ENCODE data around the gene IFT122. TPM values are rescaled to one million over a fixed set of nuclear protein-coding genes. Genes with fewer than 3 reads are reported as not detected.

IFT122 gene
- total RNA-seq, 1 donor from 2014 or later: 37.6 TPM

DNA sequence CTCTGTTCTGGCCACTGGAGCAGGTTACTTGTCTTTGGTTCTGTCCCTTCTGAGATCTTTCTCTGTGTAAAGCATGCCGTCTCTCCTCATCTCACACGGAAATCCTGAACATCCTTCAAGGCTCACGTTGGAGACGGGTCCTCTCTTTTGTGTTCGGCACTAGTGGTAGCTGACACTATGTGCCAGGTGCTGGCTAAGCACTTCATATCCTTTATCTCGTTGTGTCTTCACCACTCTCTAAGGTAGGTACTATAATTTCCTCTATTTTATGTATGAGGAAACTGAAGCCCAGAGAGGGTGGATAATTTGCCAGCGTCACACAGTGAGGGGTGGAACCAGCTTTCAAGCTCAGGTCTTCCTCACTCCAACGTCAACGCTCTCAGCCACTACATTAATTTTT is 1.2 kb downstream of the IFT122 start:
- no peak for DNase-seq (ENCODE audit: low spot score)

DNA sequence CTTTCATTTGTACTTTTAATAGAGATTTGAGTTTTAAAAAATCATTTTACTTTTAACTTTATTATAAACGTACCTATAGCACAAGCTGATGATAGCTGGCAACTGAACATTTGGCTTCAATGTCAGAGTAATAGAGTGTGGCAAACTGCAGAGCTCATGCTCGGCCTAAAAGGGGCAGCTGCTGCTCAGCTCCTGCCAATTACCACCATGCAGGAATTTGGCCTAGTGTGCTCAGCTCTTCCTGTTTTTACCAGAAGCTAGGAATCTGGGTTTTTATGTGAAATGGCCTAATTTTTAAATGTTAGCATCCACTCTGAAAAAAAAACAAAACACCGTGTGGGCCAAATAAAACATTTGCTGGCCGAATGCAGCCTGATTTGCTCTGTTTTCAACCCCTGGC is 1.8 kb downstream of the IFT122 start:
- no peak for DNase-seq (ENCODE audit: low spot score)

DNA sequence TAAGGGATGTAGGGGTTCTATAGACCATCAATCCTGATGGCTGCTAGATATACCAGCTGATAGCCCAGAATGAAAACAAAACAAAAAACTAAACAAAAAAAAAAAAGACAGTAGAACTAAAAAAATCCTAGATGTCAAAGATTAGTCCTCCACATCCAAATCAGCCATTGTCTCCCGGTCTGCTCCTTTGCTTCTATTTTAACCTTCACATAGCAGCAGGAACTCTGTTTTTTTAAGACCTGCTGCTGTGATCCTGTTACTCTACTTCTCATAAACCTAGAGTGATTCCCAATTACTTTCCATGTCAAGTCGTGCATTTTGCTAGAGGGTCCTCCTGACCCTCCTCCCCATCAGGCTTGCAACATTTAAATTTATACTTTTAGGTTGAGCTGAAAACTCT is 2.5 kb downstream of the IFT122 start:
- no peak for DNase-seq (ENCODE audit: low spot score)

DNA sequence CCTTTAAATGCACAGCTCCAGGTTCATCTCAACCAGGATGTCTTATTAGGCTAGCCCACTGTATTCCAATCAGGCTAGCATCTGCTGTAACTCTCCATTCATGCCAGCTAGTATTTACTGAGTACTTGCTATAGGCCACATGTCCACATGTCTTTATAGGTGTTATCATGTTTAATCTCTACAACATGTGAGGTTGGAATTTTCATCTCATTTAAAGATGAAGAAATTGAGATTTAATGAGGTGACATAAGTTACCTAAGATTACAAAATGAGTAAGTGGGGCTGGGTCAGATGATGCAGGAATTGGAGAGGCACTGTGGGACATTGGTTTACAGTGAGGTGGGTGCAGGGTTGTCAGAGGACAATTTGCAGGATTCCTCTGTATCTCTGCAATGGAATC is 2.9 kb downstream of the IFT122 start:
- no peak for DNase-seq (ENCODE audit: low spot score)

DNA sequence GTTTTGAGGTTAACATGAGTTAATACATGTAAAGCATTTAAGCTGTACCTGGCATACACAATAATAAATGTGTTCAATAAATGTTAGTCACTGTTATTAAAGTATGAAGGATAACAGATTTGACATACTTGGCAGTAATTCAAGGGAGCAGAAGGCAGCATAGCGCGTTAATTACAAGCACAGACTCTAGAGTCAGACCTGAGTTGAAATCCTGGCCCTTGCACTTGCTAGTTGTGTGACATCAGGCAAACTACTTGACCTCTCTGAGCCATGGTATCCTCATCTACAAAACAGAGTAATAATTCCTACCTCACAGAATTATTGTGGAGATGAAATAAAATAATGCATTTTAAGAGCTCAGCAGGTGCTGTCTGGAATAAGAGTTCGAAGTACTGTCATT is 5.4 kb downstream of the IFT122 start:
- DNase-seq (ENCODE audit: low spot score): no peak

DNA sequence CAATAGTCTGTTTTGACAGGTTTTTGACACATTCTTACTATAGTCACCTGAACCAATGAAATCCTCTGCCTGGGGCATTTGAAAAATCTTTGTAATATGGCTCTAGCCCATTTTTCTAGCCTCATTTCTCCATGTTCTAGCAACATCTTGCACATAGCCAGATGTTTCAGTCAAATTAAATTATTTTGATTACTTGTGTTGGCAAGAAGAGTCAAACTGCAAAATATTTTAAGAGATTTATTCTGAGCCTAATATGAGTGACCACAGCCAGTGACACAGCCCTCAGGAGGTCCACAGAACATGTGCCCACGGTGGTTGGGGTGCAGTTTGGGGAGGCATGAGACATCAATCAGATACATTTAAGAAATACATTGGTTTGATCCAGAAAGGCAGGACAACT is 6.9 kb downstream of the IFT122 start:
- DNase-seq (ENCODE audit: low spot score): no peak

DNA sequence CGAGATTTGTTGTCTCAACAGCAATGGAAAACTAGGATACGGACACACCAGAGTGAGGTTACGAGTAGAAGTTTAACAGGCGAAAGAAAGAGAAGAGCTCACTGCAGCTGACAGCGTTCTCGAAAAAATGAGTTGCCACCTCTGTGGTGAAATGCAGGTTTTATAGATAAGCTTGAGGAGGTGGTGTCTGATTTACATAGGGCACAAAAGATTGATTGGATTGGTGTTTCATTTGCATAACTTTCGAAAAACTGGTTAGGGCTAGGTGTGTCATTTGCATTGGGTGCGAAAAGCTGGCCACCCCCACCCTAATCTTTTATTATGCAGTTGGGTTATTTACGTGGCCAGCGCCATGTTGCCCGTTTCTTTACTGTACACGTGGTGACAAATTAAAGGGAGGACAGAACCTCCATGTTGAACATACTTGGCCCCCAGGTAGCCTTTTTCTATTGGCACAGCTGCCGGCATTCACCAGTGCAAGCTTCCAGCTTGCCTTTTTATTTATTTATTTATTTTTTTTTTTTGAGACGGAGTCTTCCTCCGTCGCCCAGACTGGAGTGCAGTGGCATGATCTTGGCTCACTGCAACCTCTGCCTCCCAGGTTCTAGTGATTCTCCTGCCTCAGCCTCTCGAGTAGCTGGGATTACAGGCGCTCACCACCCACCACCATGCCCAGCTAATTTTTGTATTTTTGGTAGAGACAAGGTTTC is 8.3 kb downstream of the IFT122 start:
- DNase-seq (ENCODE audit: low spot score): no peak

DNA sequence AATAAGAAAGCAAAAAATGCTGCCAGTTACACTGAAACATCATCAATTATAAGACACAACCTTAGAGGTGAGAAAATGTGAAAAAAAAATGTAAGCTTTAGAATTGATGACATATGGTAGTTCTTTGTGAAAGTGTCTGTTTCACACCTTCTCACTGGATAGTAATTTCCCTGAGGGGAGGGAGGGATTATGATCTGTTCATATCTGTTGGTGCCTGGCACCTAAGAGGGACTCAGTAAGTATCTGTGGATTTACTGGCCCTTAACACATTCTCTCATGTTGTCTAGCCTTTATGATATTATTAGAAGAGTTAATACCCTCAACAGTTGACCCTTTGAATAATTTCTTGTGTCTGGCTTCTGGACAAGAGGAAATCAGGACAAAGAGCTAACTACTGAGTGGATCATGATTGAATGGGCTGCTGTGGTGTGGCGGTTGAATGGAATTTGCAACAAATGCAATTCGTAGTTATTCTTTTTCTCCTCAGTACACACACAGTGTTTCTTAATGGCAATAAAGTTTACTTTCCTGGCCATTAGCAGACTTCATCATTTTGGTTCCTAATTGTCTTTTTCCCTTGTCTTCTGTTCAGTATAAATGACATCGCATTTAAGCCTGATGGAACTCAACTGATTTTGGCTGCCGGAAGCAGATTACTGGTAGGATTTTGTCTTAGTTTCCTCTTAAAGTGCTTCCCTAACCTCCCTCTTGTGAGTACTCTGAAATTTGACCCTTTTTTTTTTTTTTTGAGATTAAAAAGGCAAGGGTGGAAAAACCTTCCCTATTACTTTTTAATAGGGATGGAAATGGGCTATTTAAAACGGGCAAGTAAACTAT is 9.5 kb downstream of the IFT122 start:
- DNase-seq (ENCODE audit: low spot score): no peak

DNA sequence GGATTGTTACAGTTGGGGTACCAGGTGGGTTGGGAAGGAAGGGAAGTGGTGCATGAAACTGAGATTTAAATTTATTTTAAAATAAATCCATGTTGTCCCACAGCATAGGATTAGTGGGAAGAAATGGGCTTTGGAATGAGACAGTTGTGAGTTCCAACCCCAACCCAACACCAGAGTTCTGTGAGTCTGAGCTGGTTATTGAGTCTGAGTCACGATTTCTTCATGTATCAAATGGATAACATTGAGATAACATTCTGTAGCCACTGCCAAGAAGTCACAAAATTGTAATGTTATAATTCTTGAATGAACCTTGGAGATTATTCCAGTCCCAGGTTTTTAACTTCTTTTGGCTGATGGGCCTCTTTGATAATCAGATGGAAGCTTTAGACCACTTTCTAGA is 13.7 kb downstream of the IFT122 start:
- no peak for DNase-seq (ENCODE audit: low spot score)

DNA sequence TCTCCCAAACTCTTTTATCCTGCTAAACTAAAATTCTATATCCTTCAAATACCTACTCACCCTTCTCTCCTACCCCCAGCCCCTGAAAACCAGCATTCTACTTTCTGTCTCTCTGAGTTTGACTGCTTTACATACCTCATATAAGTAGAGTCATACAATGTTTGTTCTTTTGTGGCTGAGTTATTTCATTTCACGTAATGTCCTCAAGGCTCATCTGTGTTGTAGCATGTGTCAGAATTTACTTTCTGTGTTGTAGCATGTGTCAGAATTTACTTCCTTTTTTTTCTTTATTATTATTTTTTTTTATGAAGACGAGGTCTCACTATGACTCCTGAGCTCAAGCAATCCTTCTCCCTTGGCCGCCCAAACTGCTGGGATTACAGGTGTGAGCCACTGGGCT is 20.1 kb downstream of the IFT122 start:
- DNase-seq (ENCODE audit: low spot score): no peak

DNA sequence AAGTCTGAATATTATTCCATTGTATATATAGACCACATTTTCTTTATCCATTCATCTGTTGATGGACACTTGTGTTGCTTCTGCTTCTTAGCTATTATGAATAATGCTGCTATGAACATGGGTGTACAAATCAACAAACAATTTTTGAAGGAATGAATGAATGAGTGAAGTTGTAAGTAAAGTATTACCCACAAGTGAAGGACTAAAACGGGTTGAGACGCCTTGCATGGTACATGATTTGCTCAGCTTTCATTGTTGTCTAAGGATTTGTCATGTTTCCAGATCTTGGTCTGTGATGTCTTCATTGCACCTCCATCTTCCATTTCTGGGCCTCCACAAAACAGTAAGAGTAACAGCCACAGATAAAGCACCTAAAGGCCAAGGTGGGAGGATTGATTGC is 20.5 kb downstream of the IFT122 start:
- DNase-seq (ENCODE audit: low spot score): no peak

DNA sequence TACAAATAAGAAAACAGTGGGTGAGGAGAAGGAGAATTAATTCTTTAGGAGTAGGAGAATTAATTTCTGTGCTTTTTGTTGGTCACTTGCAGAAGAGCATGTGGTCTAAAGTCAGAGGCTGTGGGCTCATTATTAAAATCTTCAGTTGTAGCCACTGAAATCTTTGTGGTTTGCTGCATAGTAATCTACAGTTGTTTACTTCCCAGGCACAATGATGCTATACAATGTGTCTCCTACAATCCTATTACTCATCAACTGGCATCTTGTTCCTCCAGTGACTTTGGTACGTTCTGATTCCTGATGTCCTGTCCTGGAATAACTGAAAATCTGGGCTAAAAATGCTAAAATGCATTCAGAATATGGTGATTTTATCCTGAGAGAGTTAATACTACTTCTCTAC is 21.0 kb downstream of the IFT122 start:
- no peak for DNase-seq (ENCODE audit: low spot score)

DNA sequence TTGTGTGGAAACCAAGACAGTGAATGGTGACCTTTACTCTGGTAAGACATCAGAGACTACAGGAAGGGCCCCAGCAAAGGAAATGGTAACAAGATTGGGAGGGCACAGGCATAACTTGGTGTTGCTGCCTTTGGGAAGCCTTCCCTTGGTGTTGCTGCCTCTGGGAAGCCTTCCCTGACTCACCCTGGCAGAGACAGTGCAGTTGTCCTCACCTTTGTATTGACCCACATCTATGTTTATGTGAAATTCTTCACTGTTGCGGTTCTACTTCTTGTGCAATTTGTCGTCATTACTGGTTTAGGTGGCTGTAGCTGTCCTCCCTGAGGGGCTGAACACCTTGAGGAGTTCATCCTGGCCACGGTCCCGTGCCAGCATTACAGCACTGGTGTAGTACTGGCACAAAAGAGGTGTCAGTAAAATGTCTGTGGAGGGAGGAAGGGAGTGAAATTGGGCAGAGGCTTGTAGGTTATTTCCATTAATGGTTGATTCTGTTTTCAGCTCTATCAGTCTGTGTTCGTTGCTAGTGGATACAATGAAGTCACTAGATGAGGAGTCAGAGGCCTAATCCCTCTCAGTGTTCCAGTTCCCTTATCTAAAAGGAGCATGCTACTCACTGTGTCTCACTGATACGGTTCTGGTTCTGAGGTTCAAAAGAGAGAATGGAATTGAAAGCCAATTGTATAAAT is 21.6 kb downstream of the IFT122 start:
- DNase-seq (ENCODE audit: low spot score): no peak

DNA sequence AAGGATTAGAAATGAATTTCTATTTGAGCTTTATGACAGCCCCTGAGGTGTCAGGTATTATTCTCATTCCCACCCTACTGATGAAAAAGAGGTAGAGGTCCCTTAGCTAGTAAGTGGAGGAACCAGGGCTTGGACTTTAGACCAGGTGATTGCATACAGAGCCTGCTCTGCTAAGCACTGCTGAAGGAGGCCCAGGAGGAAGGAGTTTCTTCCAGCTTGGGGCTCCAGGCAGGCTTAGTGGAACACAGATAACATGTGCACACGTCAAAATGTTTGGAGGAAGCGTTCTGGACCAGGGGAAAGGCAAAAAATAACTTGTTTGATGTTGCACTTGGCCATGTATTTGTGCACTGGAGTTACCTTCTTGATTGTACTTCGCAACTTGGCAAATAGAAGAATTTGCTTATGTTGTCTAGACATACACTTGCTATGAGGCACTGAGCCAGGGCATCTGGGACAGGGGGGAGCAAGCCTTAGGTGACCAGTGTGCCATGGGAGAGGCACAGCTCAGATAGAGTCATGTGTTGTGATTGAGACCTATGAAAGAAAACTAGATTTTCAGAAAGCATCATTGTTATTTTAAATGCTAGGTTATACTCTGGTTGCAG is 22.4 kb downstream of the IFT122 start:
- DNase-seq (ENCODE audit: low spot score): no peak

DNA sequence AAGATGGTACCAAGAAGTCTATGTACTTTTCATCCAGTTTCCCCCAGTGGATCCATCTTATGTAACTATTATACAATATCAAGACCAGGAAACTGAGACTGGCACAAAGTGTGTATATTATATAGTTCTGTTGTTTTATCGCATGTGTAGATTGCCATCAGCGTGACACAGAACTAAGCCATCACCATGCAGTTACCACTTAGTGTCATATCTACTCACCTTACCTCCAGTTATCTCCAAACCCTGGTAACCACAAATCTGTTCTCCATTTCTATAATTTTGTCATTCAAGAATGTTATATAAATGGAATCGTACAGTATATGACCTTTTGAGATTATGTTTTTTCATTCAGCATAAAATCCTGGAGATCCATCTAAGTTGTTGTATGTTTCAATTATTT is 23.1 kb downstream of the IFT122 start:
- no peak for DNase-seq (ENCODE audit: low spot score)

DNA sequence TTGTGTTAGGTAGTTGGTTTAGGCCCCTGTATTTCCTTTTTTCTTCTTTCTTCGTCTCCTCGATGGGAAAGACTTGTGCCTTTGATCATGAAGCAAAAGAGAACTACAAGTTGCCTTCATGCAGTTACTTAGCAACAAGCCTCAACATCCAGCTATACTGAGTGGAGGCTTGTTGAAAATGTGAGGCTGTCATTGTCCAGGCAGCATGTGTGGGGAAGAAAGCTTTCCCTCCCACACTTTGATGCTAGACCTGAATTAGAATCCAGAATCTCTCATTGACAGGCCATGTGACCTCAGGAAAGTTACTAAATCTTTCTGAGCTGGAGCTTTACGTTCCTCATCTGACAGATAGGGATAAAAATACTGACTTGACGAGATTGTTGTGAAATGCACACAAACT is 23.7 kb downstream of the IFT122 start:
- DNase-seq (ENCODE audit: low spot score): no peak

DNA sequence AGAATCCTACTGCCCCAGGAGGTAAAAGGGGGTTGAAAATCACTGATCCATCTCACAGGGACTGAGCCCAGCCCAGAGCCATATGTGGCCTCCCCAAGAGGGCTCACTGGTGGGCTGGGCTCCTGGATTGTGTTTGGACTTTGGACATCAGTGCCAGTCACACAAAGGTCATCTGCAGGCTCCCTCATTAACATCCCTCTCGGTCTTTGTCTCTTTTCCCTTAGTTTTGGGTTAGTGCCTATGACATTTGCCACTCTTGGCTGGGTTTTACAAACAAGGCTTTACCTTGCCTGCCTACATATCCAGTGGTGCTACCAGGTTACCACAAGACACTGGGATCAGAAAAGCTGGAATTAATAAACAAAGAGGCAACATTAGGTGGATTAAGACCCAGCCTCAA is 27.9 kb downstream of the IFT122 start:
- no peak for DNase-seq (ENCODE audit: low spot score)

DNA sequence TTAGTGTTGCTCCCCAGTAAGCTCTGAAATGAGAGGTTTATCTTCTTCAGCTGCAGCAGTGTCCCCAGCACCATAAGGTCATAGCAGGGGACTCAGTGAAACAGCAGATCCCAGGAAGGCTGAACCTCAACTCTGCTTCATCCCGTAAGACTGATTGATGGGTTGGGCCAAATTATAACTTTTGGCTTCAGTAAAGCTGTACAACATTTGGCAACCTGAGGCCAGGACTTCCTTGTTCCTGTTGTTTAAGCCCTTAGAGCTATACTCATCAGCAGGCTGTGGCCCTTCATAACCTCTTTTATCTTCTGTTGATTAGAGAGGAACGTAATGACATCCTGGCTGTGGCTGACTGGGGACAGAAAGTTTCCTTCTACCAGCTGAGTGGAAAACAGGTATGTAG is 29.0 kb downstream of the IFT122 start:
- no peak for DNase-seq (ENCODE audit: low spot score)

DNA sequence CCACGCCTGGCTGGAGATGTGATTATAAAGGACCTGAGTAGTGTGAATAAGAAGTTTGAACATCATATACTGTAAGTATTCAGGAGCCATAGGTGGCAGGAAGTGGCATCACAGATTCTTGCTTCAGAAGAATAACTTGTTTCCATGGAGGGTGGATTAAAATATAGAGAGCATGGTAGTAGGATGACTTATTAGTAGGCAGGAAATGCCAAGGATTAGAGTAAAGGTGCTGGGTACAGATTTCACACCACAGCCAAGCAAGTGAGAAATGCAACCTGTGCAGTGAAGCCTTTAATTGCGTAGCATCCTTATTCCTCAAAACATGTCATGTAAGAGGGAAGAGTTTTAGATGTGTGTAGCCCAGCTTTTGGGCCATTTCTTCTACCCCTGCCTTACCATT is 30.8 kb downstream of the IFT122 start:
- no peak for DNase-seq (ENCODE audit: low spot score)

DNA sequence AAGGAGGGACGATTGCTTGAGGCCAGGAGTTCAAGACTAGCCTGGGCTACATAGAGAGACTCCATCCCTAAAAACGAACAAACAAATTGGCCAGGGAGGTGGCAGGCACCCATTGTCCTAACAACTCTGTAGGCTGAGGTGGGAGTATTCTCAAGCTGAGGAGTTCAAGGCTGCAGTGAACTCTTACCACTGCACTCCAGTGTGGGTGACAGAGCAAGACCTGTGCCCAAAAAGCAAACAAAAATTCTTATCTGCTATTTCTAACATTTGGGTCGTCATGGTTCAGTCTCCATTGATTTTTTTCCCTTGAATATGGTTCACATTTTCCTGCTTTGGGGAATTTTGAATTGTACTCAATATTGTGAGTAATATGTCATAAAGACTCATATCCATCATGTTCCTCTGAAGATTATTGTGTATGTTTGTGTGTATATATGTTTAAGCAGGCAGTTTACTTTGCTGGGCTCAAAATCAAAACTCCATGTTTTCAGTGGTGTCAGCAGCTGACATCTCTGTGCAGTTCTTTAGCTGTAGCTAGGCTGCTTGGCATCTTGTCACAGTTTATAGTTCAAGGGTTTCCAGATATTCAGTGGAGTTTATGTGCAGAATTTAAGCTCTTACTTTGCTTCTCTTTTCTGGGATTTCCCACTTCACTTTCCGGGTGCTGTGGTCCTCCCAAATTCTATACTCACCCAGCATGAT is 33.2 kb downstream of the IFT122 start:
- no peak for DNase-seq (ENCODE audit: low spot score)

DNA sequence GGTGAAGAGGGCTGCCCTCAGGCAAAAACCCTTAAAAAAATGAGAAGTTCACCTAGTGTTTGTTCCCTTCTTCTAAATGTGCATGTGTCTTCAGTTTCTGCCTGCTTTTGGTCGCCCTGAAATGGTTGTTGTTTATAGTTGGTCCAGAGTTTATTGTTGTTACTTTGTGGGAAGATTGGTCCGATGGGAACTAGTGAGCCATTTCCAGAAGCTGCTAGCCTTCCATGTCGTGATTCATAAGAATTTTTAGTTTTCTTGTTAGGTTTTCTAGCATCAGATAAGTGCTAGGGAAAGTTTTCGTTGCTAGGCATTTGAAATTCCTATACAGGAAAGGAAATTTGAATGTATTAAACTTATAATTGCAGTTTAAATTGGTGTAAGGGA is 33.7 kb downstream of the IFT122 start:
- no peak for DNase-seq (ENCODE audit: low spot score)
